ENCODE results near the gene MMP14.
"Not testable (repeated sequence)": the region's sequence is repeated elsewhere in the genome, so short reads cannot be mapped to it uniquely, and the experiment has no call there.

MMP14 gene

GRCh38 chr14:22798528-22798927 lies 37.9 kb upstream of the MMP14 start:
- no peaks in the 10 kb centered on the region for H3K27me3 ChIP-seq (ENCODE audit: control insufficient read depth in 5 of 5, insufficient read depth in 4 of 5, low read length in 5 of 5)
- no peak overlapping the region for H3K9ac ChIP-seq (ENCODE audit: low read length in 5 of 5)
- no peak overlapping the region for H3K4me3 ChIP-seq (ENCODE audit: low read depth in 1 of 5, low read length in 5 of 5)
- no peaks in the 10 kb centered on the region for H3K9me3 ChIP-seq (ENCODE audit: control insufficient read depth in 5 of 5, low read length in 5 of 5)
- peaks cover 0 to 7% (median 4%) of the 10 kb centered on the region in 5 donors for H3K4me1 ChIP-seq (ENCODE audit: control insufficient read depth in 5 of 5, insufficient read depth in 5 of 5, low read length in 5 of 5)
- no peaks in the 10 kb centered on the region for H3K36me3 ChIP-seq (ENCODE audit: control insufficient read depth in 5 of 5, insufficient read depth in 5 of 5, low read length in 5 of 5)
- H3K27ac ChIP-seq (ENCODE audit: low read depth, low read length) = no peak overlapping the region

GRCh38 chr14:22800346-22800745 lies 36.0 kb upstream of the MMP14 start:
- no peaks in the 10 kb centered on the region for H3K9me3 ChIP-seq (ENCODE audit: control insufficient read depth in 5 of 5, low read length in 5 of 5)
- no peak overlapping the region for H3K27ac ChIP-seq (ENCODE audit: low read depth, low read length)
- no peak overlapping the region for H3K4me3 ChIP-seq (ENCODE audit: low read depth in 1 of 5, low read length in 5 of 5)
- peaks cover 0 to 9% (median 3%) of the 10 kb centered on the region in 5 donors for H3K4me1 ChIP-seq (ENCODE audit: control insufficient read depth in 5 of 5, insufficient read depth in 5 of 5, low read length in 5 of 5)
- H3K36me3 ChIP-seq (ENCODE audit: control insufficient read depth in 5 of 5, insufficient read depth in 5 of 5, low read length in 5 of 5) = no peaks in the 10 kb centered on the region
- no peaks in the 10 kb centered on the region for H3K27me3 ChIP-seq (ENCODE audit: control insufficient read depth in 5 of 5, insufficient read depth in 4 of 5, low read length in 5 of 5)
- no peak overlapping the region for H3K9ac ChIP-seq (ENCODE audit: low read length in 5 of 5)

- Histone ChIP-seq H3K9me3 (ENCODE audit: control insufficient read depth in 5 of 5, low read length in 5 of 5) (no peaks in the 10 kb centered on the region), H3K9ac (ENCODE audit: low read length in 5 of 5) (no peak overlapping the region), H3K4me1 (ENCODE audit: control insufficient read depth in 5 of 5, insufficient read depth in 5 of 5, low read length in 5 of 5) (peaks cover 0 to 9% (median 3%) of the 10 kb centered on the region in 5 donors), H3K27me3 (ENCODE audit: control insufficient read depth in 5 of 5, insufficient read depth in 4 of 5, low read length in 5 of 5) (no peaks in the 10 kb centered on the region), H3K36me3 (ENCODE audit: control insufficient read depth in 5 of 5, insufficient read depth in 5 of 5, low read length in 5 of 5) (no peaks in the 10 kb centered on the region), H3K27ac (ENCODE audit: low read depth, low read length) (no peak overlapping the region), H3K4me3 (ENCODE audit: low read depth in 1 of 5, low read length in 5 of 5) (no peak overlapping the region)
These were observed 34.7 kb upstream of the MMP14 start for GRCh38 chr14:22801716-22802115.

- Histone ChIP-seq H3K27ac (ENCODE audit: low read depth, low read length) (no peak overlapping the region), H3K9ac (ENCODE audit: low read length in 5 of 5) (no peak overlapping the region), H3K4me1 (ENCODE audit: control insufficient read depth in 5 of 5, insufficient read depth in 5 of 5, low read length in 5 of 5) (peaks cover 0 to 9% (median 3%) of the 10 kb centered on the region in 5 donors)
These were observed 33.3 kb upstream of the MMP14 start for GRCh38 chr14:22802860-22803686.

GRCh38 chr14:22803687-22803974 lies 32.8 kb upstream of the MMP14 start:
- H3K27me3 ChIP-seq (ENCODE audit: control insufficient read depth in 5 of 5, insufficient read depth in 4 of 5, low read length in 5 of 5) = no peaks in the 10 kb centered on the region
- H3K36me3 ChIP-seq (ENCODE audit: control insufficient read depth in 5 of 5, insufficient read depth in 5 of 5, low read length in 5 of 5) = no peaks in the 10 kb centered on the region
- H3K4me1 ChIP-seq (ENCODE audit: control insufficient read depth in 5 of 5, insufficient read depth in 5 of 5, low read length in 5 of 5) = peaks cover 0 to 9% (median 3%) of the 10 kb centered on the region in 5 donors
- H3K27ac ChIP-seq (ENCODE audit: low read depth, low read length) = no peak overlapping the region
- H3K9ac ChIP-seq (ENCODE audit: low read length in 5 of 5) = no peak overlapping the region
- no peaks in the 10 kb centered on the region for H3K9me3 ChIP-seq (ENCODE audit: control insufficient read depth in 5 of 5, low read length in 5 of 5)
- no peak overlapping the region for H3K4me3 ChIP-seq (ENCODE audit: low read depth in 1 of 5, low read length in 5 of 5)

More at GRCh38 chr14:22802860-22803686, 33.3 kb upstream of the MMP14 start:
- Histone ChIP-seq H3K36me3 (ENCODE audit: control insufficient read depth in 5 of 5, insufficient read depth in 5 of 5, low read length in 5 of 5) (no peaks in the 10 kb centered on the region), H3K4me3 (ENCODE audit: low read depth in 1 of 5, low read length in 5 of 5) (no peak overlapping the region), H3K27me3 (ENCODE audit: control insufficient read depth in 5 of 5, insufficient read depth in 4 of 5, low read length in 5 of 5) (no peaks in the 10 kb centered on the region), H3K9me3 (ENCODE audit: control insufficient read depth in 5 of 5, low read length in 5 of 5) (no peaks in the 10 kb centered on the region)

GRCh38 chr14:22805235-22805634 lies 31.1 kb upstream of the MMP14 start:
- H3K9ac ChIP-seq (ENCODE audit: low read length in 5 of 5); H3K4me3 ChIP-seq (ENCODE audit: low read depth in 1 of 5, low read length in 5 of 5); H3K27ac ChIP-seq (ENCODE audit: low read depth, low read length); H3K36me3 ChIP-seq (ENCODE audit: control insufficient read depth in 5 of 5, insufficient read depth in 5 of 5, low read length in 5 of 5); H3K4me1 ChIP-seq (ENCODE audit: control insufficient read depth in 5 of 5, insufficient read depth in 5 of 5, low read length in 5 of 5); H3K27me3 ChIP-seq (ENCODE audit: control insufficient read depth in 5 of 5, insufficient read depth in 4 of 5, low read length in 5 of 5); H3K9me3 ChIP-seq (ENCODE audit: control insufficient read depth in 5 of 5, low read length in 5 of 5): not testable (repeated sequence)

GRCh38 chr14:22807432-22808087 lies 28.8 kb upstream of the MMP14 start:
- Histone ChIP-seq H3K27me3 (ENCODE audit: control insufficient read depth in 5 of 5, insufficient read depth in 4 of 5, low read length in 5 of 5) (no peaks in the 10 kb centered on the region), H3K36me3 (ENCODE audit: control insufficient read depth in 5 of 5, insufficient read depth in 5 of 5, low read length in 5 of 5) (no peaks in the 10 kb centered on the region), H3K4me1 (ENCODE audit: control insufficient read depth in 5 of 5, insufficient read depth in 5 of 5, low read length in 5 of 5) (peaks cover 0 to 7% (median 2%) of the 10 kb centered on the region in 5 donors), H3K9ac (ENCODE audit: low read length in 5 of 5) (no peak overlapping the region), H3K27ac (ENCODE audit: low read depth, low read length) (no peak overlapping the region), H3K4me3 (ENCODE audit: low read depth in 1 of 5, low read length in 5 of 5) (no peak overlapping the region), H3K9me3 (ENCODE audit: control insufficient read depth in 5 of 5, low read length in 5 of 5) (no peaks in the 10 kb centered on the region)

- Histone ChIP-seq H3K36me3 (ENCODE audit: control insufficient read depth in 5 of 5, insufficient read depth in 5 of 5, low read length in 5 of 5) (peaks cover 0 to 7% (median 0%) of the 10 kb centered on the region in 5 donors), H3K27me3 (ENCODE audit: control insufficient read depth in 5 of 5, insufficient read depth in 4 of 5, low read length in 5 of 5) (no peaks in the 10 kb centered on the region), H3K27ac (ENCODE audit: low read depth, low read length) (no peak overlapping the region), H3K4me1 (ENCODE audit: control insufficient read depth in 5 of 5, insufficient read depth in 5 of 5, low read length in 5 of 5) (peaks cover 0 to 4% (median 2%) of the 10 kb centered on the region in 5 donors), H3K4me3 (ENCODE audit: low read depth in 1 of 5, low read length in 5 of 5) (no peak overlapping the region), H3K9ac (ENCODE audit: low read length in 5 of 5) (no peak overlapping the region), H3K9me3 (ENCODE audit: control insufficient read depth in 5 of 5, low read length in 5 of 5) (no peaks in the 10 kb centered on the region)
These were observed 27.8 kb upstream of the MMP14 start for GRCh38 chr14:22808388-22809209.

- H3K27ac ChIP-seq (ENCODE audit: low read depth, low read length) = no peak overlapping the region
- H3K27me3 ChIP-seq (ENCODE audit: control insufficient read depth in 5 of 5, insufficient read depth in 4 of 5, low read length in 5 of 5) = peaks cover 0 to 2% (median 0%) of the 10 kb centered on the region in 5 donors
- no peak overlapping the region for H3K9ac ChIP-seq (ENCODE audit: low read length in 5 of 5)
- H3K4me1 ChIP-seq (ENCODE audit: control insufficient read depth in 5 of 5, insufficient read depth in 5 of 5, low read length in 5 of 5) = peaks cover 0 to 8% (median 2%) of the 10 kb centered on the region in 5 donors
- H3K9me3 ChIP-seq (ENCODE audit: control insufficient read depth in 5 of 5, low read length in 5 of 5) = no peaks in the 10 kb centered on the region
- H3K36me3 ChIP-seq (ENCODE audit: control insufficient read depth in 5 of 5, insufficient read depth in 5 of 5, low read length in 5 of 5) = peaks cover 0 to 7% (median 0%) of the 10 kb centered on the region in 5 donors
- no peak overlapping the region for H3K4me3 ChIP-seq (ENCODE audit: low read depth in 1 of 5, low read length in 5 of 5)
These were observed 24.7 kb upstream of the MMP14 start for GRCh38 chr14:22811722-22812121.

- no peak overlapping the region for H3K4me3 ChIP-seq (ENCODE audit: low read depth in 1 of 5, low read length in 5 of 5)
- H3K9ac ChIP-seq (ENCODE audit: low read length in 5 of 5) = peak overlapping the region in 1 of 5 donors; percentile 8
- peaks cover 0 to 2% (median 0%) of the 10 kb centered on the region in 5 donors for H3K27me3 ChIP-seq (ENCODE audit: control insufficient read depth in 5 of 5, insufficient read depth in 4 of 5, low read length in 5 of 5)
- H3K9me3 ChIP-seq (ENCODE audit: control insufficient read depth in 5 of 5, low read length in 5 of 5) = no peaks in the 10 kb centered on the region
- H3K27ac ChIP-seq (ENCODE audit: low read depth, low read length) = no peak overlapping the region
- peaks cover 0 to 8% (median 2%) of the 10 kb centered on the region in 5 donors for H3K4me1 ChIP-seq (ENCODE audit: control insufficient read depth in 5 of 5, insufficient read depth in 5 of 5, low read length in 5 of 5)
- H3K36me3 ChIP-seq (ENCODE audit: control insufficient read depth in 5 of 5, insufficient read depth in 5 of 5, low read length in 5 of 5) = peaks cover 0 to 7% (median 0%) of the 10 kb centered on the region in 5 donors
These were observed 23.6 kb upstream of the MMP14 start for GRCh38 chr14:22812744-22813143.

All from subcutaneous abdominal adipose tissue (tissue), 5 donors.